Inflammatory macrophage treated with lipopolysaccharide for 4 hours (primary cell): ENCODE measurements around the gene FIS1.
"Not testable (repeated sequence)": the region's sequence is repeated elsewhere in the genome, so short reads cannot be mapped to it uniquely, and the experiment has no call there.

Experiments
- DNase-seq: peaks from one replicate; pipeline ENCODE4 v3.0.0-alpha.2; 2020

The FIS1 gene

GRCh38 chr7:101255796-101256195 is 10.9 kb upstream of the FIS1 start:
- DNase-seq, result peak; percentile 52

GRCh38 chr7:101253199-101253598 is 8.3 kb upstream of the FIS1 start:
- not testable (repeated sequence) for DNase-seq

- DNase-seq, result peak; percentile 99
Observed at GRCh38 chr7:101251871-101252659, 7.2 kb upstream of the FIS1 start.

GRCh38 chr7:101250324-101250723 is 5.4 kb upstream of the FIS1 start:
- no peak for DNase-seq

- DNase-seq, result no peak
Observed at GRCh38 chr7:101248276-101248675, 3.4 kb upstream of the FIS1 start.

GRCh38 chr7:101245147-101245668 is 327 bp upstream of the FIS1 start:
- DNase-seq, result no peak

- DNase-seq, result peak; percentile 35
Observed at GRCh38 chr7:101243646-101244374, 1.1 kb downstream of the FIS1 start.

GRCh38 chr7:101241443-101242349 is 3.2 kb downstream of the FIS1 start:
- no peak for DNase-seq

GRCh38 chr7:101241015-101241363 is 3.9 kb downstream of the FIS1 start:
- DNase-seq, result peak; percentile 83

- DNase-seq, result no peak
Observed at GRCh38 chr7:101240226-101241014, 4.5 kb downstream of the FIS1 start.

GRCh38 chr7:101239951-101240220 is 5.0 kb downstream of the FIS1 start:
- DNase-seq, result no peak

- no peak for DNase-seq
Observed at GRCh38 chr7:101239191-101239950, 5.5 kb downstream of the FIS1 start.

- DNase-seq, result no peak
Observed at GRCh38 chr7:101238226-101239182, 6.4 kb downstream of the FIS1 start.

- DNase-seq, result no peak
Observed at GRCh38 chr7:101237206-101238067, 7.4 kb downstream of the FIS1 start, which contains the start of gene CLDN15. Gene CLDN15 (minus strand): TSS chr7:101237802. CDS start chr7:101237581, 221 bp downstream.

GRCh38 chr7:101236292-101236835 is 8.5 kb downstream of the FIS1 start:
- no peak for DNase-seq

- no peak for DNase-seq
Observed at GRCh38 chr7:101235522-101235921, 9.4 kb downstream of the FIS1 start.

- DNase-seq, result no peak
Observed at GRCh38 chr7:101235050-101235449, 9.8 kb downstream of the FIS1 start.

GRCh38 chr7:101234636-101235035 is 10.2 kb downstream of the FIS1 start:
- no peak for DNase-seq
